22Rv1 (cell line): Measurements from ENCODE around the gene GTF3C4.

ENCODE experiments used
- CTCF ChIP-seq: fragments of 450-650 bp; IDR thresholded peaks from 2 replicates; pipeline ENCODE4 v1.5.1; 2017; ENCODE audit warnings: mild to moderate bottlenecking
- ZFX ChIP-seq: fragments of 450-650 bp; IDR thresholded peaks from 2 replicates; pipeline ENCODE4 v1.6.1; 2017; ENCODE audit warnings: antibody characterized with exemption, borderline replicate concordance

GRCh38 chr9:132630116-132630515 is 40.1 kb upstream of the GTF3C4 start:
- TF ChIP-seq CTCF (no peak), ZFX (no peak)
